GM12875 (cell line): ENCODE data around the gene PLA2G4C.
A peak's percentile ranks its signal among the peaks of the same experiment; 100 is the strongest.
"Not testable (repeated sequence)": the region's sequence is repeated elsewhere in the genome, so short reads cannot be mapped to it uniquely, and the experiment has no call there.

Experiments
- H3K4me3 ChIP-seq: one replicate; pipeline ENCODE4 v1.5.1; 2011; ENCODE audit warnings: low read depth, low read length, control low read depth
- TF ChIP-seq, protein P1 (sequence below): IDR thresholded peaks from 2 replicates; pipeline ENCODE4 v1.5.1; 2011; ENCODE audit warnings: low read depth, mild to moderate bottlenecking, control low read depth, inconsistent platforms, low read length, moderate library complexity, borderline replicate concordance; ENCODE audit not compliant: insufficient read depth

The PLA2G4C gene

DNA sequence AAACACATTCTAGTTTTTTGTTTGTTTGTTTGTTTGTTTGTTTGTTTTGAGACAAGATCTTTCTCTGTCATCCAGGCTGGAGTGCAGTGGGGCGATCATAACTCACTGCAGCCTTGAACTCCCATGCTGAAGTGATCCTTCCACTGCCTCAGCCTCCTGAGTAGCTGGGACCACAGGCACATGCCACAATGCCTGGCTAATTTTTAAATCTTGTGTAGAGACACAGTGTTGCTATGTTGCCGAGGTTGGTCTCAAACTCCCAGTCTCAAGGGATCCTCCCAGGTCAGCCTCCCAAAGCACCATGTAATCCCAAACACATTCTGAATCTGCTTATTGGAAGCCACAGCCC lies 15.8 kb downstream of the PLA2G4C start:
- no peak overlapping the region for H3K4me3 ChIP-seq
- TF ChIP-seq, protein P1, sequence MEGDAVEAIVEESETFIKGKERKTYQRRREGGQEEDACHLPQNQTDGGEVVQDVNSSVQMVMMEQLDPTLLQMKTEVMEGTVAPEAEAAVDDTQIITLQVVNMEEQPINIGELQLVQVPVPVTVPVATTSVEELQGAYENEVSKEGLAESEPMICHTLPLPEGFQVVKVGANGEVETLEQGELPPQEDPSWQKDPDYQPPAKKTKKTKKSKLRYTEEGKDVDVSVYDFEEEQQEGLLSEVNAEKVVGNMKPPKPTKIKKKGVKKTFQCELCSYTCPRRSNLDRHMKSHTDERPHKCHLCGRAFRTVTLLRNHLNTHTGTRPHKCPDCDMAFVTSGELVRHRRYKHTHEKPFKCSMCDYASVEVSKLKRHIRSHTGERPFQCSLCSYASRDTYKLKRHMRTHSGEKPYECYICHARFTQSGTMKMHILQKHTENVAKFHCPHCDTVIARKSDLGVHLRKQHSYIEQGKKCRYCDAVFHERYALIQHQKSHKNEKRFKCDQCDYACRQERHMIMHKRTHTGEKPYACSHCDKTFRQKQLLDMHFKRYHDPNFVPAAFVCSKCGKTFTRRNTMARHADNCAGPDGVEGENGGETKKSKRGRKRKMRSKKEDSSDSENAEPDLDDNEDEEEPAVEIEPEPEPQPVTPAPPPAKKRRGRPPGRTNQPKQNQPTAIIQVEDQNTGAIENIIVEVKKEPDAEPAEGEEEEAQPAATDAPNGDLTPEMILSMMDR: no peak

DNA sequence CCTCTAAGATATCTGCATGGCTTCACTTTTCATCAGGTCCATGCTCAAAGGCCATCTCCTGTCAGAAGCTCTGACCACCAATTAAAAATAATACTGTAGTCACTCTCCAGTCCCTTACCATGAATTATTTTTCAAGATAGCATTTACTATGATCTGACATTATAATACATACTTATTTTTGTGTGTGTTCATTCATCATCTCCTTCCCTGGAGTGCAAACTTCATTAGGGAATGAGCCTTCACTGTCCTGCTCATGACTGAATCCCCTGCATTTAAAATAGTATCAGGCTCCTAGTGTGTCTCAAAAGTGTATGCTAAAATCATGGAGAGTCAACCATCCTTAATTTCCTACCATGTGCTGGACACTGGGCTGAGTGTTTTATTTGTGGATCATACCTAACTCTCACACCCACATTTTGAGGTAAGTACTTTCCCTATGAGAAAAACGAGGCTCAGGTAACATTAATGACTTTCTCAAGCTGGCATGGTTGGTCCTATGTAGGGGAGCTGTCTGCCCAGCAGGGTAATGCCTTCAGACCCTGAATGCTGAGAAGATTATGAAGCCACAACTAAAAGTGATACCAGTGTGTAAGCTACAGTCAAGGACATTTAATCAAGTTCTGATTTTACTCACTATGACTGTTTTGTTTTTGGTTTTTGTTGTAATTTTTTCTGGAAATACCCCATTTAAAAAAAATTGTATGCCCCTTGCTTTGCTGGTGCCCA lies 16.3 kb downstream of the PLA2G4C start:
- H3K4me3 ChIP-seq: no peak overlapping the region
- TF ChIP-seq, protein P1: no peak

DNA sequence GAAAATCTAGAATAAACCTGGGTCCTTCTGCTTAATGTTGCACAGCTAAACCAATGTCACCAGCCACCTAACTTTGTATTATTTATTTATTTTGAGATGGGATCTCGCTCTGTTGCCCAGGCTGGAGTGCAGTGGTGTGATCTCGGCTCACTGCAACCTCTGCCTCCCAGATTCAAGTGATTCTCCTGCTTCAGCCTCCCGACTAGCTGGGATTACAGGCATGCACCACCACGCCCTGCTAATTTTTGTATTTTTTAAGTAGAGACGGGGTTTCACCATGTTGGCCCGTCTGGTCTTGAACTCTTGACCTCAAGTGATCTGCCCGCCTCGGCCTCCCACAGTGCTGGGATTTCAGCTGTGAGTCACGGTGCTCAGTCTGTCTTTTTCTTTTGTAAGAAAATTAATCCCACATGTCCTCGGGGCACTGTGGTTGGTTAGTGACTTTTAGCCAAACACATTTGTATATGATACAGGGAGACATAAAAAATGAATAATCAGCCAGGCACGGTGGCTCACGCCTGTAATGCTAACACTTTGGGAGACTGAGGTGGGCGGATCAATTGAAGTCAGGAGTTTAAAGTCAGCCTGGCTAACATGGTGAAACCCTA lies 19.4 kb downstream of the PLA2G4C start:
- H3K4me3 ChIP-seq: not testable (repeated sequence)

DNA sequence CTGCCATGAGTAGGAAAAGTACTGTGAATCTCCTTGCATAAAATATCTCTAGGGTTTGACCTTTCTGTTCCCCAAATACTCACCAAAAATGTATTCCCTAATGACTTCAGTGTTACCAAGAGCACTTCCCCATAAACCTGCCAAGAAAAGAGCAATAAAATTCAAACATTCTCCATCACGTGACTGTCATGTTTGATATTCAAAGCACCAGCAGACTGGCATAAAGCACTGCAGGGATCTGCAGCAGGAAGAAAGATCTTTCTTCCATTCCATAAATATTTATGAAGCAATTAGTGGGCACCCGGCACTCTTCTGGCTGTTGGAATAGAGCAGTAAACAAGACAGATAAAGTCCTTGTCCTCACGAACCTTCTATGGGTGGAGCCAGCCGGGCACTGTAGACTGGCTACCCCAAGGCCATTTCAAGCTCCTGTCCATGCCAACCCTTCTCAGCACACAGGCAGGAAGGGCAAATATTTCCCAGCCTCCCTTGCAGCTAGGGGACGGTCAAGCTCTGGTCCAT lies 20.3 kb downstream of the PLA2G4C start:
- TF ChIP-seq, protein P1: no peak
- H3K4me3 ChIP-seq: no peak overlapping the region

DNA sequence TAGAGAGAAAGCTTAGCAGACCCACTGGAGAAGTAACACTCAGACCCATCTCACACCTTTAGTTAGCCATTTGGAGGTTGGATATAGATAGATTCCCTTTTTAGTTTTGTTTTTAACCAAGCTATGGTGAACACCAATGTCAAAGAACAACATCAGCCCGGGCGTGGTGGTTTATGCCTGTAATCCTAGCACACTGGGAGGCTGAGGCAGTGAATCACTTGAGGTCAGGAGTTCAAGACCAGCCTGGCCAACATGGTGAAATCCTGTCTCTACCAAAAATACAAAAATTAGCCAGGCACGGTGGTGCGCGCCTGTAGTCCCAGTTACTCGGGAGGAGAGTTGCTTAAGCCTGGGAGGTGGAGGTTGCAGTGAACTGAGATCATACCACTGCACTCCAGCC lies 21.6 kb downstream of the PLA2G4C start:
- H3K4me3 ChIP-seq: not testable (repeated sequence)

DNA sequence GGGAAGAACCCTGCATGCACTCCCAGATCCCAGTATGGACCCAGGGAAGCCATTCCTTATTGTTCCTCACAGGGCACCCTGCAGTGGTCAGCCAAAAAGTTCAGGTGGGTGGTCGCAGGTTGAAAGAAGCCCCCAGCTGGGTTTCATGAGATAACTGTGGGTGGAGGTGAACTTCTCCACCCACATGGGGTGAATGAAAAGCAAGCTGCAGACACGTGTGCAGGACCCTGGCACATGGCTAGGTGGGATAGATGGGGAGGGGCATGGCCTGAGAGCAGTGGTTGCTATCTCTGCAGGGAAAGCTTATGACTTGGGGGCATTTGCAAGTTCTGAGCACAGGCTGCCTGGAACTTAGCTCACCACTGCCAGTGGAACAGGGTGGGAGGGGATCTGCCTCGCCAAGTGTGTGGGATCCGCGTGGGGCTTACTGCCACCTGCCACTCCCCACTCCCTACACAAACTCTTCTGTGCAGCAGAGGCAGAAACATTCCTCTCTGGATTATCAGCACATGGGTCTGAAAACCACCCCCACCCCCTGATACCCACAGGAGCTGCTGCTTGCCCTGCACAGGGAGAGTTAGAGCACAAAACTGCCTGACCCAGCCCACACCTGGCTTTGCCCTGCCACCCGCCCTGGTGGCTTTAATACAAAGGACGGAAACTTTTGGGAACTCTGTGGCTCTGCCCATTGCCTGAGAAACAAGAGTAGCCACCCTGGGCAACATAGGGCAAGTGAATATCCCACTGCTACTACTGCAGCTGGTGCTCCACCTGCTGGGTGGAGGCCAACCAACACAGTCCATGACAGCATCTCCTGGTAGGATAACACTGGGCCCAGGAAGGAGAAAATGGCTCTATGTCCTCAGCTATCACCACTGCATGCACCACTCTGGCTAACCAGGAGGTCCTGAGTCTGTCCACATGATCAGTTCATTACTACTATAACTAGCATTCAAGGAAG lies 24.4 kb downstream of the PLA2G4C start:
- TF ChIP-seq, protein P1: 0 out of 2 replicates have a peak, but pooled peaks have one; percentile 2
- H3K4me3 ChIP-seq: no peak overlapping the region

DNA sequence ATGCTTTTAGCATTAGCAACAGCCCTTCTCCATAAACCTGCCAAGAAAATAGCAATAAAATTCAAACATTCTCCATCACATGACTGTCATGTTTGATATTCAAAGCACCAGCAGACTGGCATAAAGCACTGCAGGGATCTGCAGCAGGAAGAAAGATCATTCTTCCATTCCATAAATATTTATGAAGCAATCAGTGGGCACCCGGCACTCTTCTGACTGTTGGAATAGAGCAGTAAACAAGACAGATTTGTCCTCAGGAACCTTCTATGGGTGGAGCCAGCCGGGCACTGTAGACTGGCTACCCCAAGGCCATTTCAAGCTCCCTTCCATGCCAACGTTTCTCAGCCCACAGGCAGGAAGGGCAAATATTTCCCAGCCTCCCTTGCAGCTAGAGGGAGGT lies 25.5 kb downstream of the PLA2G4C start:
- TF ChIP-seq, protein P1: no peak
- no peak overlapping the region for H3K4me3 ChIP-seq
